ENCODE results near the gene AMBRA1.

AMBRA1 gene

GRCh38 chr11:46574656-46575055 is 19.2 kb downstream of the AMBRA1 start:
- DNase-seq (ENCODE audit: low read depth) = no peak

GRCh38 chr11:46570790-46571398 is 22.9 kb downstream of the AMBRA1 start:
- DNase-seq (ENCODE audit: low read depth) = no peak

DNA sequence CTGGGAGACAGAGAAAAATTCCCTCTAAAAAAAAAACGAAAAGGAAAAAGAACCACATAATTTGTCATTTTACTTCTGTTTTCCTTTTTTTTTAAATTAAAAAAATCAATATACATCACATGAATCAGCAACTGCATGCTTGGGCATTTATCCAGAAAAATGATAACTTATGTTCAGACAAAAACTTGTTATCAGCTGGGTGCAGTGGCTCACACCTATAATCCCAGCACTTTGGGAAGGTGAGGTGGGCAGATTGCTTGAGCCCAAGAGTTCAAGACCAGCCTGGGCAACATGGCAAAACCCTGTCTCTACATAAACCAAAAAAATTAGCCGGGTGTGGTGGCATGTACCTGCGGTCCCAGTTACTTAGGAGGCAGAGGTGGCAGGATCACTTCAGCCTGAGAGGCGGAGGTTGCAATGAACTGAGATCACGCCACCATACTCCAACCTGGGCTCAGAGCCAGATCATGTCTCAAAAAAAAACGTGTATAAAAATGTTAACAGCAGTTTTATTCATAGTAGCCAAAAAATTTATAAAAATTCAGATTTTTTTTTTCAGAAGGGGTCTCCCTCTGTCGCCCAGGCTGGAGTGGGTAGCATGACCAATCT is 28.5 kb downstream of the AMBRA1 start:
- DNase-seq (ENCODE audit: low read depth) = no peak

DNA sequence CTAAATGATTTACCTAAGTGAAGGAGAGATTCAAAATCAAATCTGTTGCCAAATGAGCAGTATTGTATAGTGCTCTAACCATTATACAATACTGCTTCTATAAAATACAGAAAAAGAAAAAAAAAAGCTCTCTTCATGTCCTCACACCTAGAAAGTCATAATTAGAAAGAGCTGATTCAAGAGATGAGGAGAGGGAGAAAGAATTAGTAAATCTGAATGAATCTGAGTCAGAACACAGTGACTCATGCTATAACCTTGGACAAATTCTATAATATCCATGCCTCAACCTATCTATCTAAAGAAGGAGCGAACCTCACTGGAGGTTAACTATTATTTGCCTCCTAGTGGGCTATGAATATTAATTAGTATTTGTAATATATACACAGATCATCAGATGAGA is 29.4 kb downstream of the AMBRA1 start:
- DNase-seq (ENCODE audit: low read depth) = no peak

DNA sequence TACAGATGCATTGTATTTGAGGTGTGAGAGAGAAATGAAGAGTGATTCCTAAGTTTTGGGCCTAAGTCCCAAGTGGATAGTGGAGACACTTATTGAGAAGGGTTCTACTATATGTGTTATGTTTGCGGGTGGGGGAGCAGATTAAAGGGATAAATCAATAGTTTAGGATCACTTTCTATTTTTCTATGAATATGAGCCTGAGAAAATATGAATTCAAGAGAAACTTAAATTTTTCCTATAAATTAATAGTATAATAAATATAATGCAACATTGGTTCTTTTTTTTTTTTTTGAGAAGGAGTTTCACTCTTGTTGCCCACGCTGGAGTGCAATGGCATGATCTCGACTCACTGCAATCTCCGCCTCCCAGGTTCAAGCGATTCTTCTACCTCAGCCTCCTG is 31.3 kb downstream of the AMBRA1 start:
- DNase-seq (ENCODE audit: low read depth) = no peak

DNA sequence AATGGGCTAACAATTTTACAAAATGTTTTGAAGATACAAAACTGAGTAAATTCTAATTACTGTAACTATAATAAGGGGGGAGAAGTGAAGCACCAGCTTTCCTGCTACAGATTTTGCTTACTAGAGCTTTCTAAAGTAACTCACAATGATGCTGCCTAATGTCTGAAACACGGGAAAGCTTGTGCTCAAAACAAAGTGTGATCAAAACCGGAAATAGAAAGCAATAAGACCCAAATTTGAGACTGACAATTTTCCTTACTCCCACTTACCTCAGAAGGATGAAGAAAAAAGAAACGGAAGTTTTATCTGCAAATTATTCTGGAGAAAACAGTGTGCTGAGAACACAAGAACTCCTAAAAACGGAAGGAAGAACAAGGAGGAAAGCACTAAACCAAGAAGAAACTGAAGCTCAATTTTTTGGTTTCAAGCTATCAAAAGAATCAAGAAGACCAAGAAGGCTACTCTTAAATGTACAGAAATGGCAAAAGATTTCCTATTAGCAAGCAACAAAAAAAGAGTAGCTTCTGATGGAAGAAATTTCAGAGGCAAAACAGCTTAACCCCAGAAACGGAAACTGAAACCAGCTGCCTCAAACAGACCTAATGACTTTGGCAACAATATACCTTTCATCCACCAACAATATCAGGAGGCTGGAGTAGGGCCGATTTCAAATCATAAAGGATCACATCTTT is 33.4 kb downstream of the AMBRA1 start:
- DNase-seq (ENCODE audit: low read depth) = no peak

GRCh38 chr11:46559815-46560214 is 34.0 kb downstream of the AMBRA1 start:
- DNase-seq (ENCODE audit: low read depth) = no peak

DNA sequence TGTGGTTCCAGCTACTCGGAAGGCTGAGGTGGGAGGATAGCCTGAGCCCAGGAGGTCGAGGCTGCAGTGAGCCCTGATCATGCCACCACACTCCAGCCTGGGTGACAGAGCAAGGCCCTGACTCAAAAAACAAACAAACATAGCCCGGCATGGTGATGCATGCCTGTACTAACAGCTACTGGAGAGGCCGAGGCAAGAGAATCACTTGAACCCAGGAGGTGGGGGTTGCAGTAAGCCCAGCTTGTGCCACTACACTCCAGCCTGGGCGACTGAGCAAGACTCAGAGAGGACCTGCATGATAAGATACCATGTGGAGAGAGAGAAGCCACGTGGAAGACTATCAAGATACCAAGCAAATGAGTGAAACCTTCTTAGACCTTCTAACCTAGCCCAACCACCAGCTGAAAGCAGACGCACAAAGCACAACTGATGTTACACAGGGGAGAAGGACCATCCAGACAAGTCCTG is 36.1 kb downstream of the AMBRA1 start:
- DNase-seq (ENCODE audit: low read depth) = no peak

DNA sequence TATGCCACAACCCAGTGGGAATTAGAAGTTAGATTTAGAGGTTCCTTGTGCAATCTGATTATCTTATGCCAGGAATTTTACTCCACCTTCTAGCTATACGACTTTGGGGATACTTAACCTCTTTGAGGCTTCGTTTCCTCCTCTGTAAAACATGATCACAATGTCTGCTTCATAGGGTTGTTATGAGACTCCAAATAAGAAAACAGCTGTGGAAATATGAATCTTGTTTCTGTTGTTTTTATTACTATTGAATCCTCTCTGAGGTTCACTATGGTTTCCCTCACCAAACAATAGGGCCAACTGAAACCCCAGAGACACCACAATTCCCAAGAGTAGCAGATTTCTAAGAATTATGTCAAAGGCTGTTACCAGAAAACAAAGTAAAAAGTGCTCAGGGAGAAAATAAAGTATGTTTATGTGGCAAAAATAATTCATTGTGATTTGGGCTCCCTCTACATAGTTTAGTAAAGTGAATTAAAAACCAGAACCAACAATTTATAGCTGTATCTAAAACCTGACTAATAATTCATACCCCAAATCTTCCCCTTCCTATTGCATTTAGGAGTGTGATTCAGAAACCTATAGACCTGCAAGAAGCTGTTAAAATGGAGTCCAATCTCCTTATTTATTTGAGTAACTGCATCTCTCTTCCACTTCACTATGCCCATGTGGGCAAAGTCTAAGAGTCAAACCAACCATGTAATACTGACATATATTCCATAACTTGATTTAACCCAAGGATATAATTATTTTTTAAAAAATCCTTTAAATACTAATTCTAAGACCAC is 38.4 kb downstream of the AMBRA1 start:
- peak; percentile 78 for DNase-seq (ENCODE audit: low read depth)

DNA sequence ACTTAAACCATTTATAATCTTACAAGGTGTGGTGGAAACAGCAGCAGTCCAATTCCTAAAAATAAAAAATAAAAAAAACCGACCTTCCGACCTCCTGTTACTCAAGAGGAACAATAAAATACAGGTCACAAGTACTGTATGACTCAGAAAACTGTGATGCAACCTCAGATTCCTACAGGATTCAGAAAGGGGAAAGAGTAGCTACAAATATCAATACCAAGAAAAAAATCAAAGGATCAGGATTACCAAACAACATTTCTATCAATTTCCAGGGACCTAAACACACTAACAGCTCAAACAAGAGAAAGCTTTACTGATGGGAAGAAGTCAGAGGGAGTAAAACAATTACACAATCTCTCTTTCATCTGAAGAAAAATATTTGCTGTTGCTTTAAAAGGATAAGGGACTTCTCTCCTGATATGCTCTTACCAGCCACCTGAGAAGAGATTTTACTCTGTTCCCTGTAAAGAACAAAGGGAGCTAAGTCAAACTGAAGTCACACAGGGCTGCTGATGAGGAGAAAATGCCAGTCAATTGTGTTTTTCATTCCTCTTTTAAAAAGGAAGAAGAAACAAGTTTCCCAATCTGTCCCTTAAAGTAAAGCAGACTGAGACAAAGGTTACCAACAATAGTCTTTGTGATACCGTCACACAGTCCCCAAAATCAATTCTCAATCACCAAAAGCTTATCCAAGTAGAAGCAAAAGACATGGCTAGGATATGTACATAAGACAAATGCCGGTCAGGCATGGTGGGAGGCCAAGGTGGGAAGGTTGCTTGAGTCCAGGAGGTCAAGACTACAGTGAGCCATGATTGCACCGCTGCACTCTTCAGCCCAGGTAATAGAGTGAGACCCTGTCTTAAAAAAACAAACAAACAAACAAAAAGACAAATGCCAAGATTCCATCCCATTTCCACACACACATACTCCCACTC is 39.3 kb downstream of the AMBRA1 start:
- DNase-seq (ENCODE audit: low read depth) = peak; percentile 71

GRCh38 chr11:46553814-46554212 is 40.0 kb downstream of the AMBRA1 start:
- no peak for DNase-seq (ENCODE audit: low read depth)

DNA sequence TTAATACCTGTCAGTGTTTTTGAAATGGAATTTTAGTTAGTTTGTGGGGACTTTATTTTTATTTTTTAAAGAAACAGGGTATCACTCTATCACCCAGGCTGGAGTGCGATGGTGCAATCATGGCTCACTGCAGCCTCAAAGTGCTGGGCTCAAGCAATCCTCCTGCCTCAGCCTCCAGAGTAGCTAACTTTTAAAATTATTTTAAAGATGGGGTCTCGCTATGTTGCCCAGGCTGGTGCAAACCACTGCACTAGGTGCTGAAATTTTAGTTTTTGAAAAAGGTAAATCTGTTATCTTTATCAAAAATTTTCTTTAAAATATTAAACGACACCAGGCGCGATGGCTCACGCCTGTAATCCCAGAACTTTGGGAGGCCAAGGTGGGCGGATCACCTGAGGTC is 42.6 kb downstream of the AMBRA1 start:
- no peak for DNase-seq (ENCODE audit: low read depth)

DNA sequence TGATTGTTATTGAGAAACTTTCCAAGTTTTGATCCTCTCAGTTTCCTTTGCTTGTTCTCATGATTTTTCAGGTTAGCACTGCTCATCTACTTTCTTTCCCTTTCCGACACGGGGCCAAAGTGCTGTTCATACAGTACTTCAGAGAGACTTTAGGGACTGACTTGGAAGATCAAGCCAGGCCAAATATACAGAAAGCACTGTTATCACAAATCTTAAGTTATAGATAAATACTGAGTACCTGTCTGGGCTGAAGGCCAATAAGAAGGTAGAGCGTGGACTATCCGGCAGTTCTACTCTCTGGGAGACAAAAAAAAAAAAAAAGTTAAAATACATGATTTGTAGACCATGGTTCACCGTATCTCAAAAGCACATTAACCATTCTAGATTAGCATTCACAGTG is 46.2 kb downstream of the AMBRA1 start:
- no peak for DNase-seq (ENCODE audit: low read depth)

- no peak for DNase-seq (ENCODE audit: low read depth)
Measured at GRCh38 chr11:46543564-46543963, 50.3 kb downstream of the AMBRA1 start.

DNA sequence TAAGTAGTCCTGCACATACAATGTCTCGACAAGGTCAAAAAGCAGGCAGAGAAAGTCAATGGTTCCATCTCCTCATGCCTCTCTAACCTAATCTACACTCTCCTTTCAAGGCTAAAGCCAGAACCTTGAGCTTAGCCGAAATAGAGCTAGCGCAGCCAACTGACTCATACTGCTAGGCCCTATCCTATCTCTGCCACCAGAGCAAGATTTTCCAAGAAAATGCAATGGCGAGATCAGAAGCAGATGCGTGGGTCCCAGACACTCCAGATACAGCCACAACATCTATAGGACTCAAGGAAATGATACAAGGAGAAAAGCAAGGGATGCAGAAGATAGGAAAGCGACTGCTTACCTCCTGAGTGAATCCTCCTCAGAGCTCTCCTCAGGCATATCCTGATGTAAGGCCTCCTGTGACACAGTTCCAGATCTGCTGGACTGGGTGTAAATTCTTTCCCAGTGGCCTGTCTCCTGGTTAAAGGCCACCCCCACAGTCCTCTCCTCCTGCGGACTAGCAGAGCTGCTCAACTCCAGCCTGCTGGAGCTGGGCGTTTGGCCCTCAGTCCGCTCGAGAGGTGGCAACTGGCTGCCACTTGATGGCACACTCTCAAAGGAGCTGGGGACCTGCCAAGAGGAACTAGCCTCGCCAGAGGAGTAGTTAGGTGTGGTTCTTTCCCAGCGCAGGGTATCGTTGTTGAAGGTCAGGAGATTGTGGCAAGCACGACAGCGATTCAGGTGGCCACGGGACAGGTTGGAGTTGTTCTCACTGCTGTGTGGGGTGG is 52.0 kb downstream of the AMBRA1 start:
- DNase-seq (ENCODE audit: low read depth) = no peak

- no peak for DNase-seq (ENCODE audit: low read depth)
Measured at GRCh38 chr11:46540807-46541206, 53.0 kb downstream of the AMBRA1 start.

- no peak for DNase-seq (ENCODE audit: low read depth)
Measured at GRCh38 chr11:46537537-46538295, 56.1 kb downstream of the AMBRA1 start.

DNA sequence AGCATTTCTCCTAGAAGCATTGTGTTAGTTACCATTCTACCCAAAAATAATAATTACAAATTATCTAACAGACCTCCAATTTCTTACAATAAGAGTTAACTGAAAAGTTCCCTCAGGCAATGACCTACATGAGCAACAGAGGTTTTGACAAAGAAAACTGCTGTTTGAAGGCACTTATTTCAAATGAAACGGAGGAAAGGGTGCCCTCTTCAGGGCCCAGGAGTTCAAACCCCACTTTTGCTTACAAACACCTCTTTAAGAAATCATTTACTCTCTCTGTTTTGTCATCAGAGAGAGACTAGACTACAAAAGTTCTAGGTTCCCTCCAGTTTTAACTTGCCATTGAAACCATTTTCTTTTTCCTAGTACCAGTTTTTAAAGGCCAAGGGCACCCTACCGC is 56.7 kb downstream of the AMBRA1 start:
- DNase-seq (ENCODE audit: low read depth) = no peak

- DNase-seq (ENCODE audit: low read depth) = no peak
Measured at GRCh38 chr11:46535688-46536087, 58.1 kb downstream of the AMBRA1 start.

DNA sequence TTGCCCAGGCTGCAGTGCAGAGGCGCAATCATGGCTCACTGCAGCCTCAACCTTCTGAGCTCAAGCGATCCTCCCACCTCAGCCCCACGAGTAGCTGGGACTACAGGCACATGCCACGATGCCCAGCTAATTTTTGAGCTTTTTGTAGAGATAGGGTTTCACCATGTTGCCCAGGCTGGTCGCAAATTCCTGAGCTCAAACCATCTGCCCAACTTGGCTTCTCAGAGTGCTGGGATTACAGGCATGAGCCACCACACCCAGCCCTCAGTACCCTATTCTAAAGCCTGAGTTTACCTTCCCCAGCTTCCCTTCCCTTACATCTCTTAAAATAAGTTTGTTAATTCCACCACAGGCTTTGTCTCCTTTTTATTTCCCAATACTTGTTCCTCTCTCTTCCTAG is 59.1 kb downstream of the AMBRA1 start:
- DNase-seq (ENCODE audit: low read depth) = no peak

All from GM04503 (cell line).